ENCODE results near the gene PCDH18.
"Not testable (repeated sequence)": the region's sequence is repeated elsewhere in the genome, so short reads cannot be mapped to it uniquely, and the experiment has no call there.

Gene PCDH18

GRCh38 chr4:137531986-137532868 is at the start of gene PCDH18:
Gene PCDH18 (minus strand): TSS chr4:137532494. CDS start chr4:137532088, 406 bp downstream.
- peak; percentile 1 to 27 for DNase-seq

- no peak for DNase-seq
These were observed 44.2 kb upstream of the PCDH18 start for GRCh38 chr4:137576446-137576845.

- DNase-seq = no peak
These were observed 40.4 kb upstream of the PCDH18 start for GRCh38 chr4:137572647-137573046.

- DNase-seq = no peak
These were observed 39.9 kb upstream of the PCDH18 start for GRCh38 chr4:137572163-137572562.

- no peak for DNase-seq
These were observed 27.5 kb upstream of the PCDH18 start for GRCh38 chr4:137559801-137560200.

- no peak for DNase-seq
These were observed 26.7 kb upstream of the PCDH18 start for GRCh38 chr4:137558951-137559350.

GRCh38 chr4:137545461-137545861 is 13.2 kb upstream of the PCDH18 start:
- no peak for DNase-seq

GRCh38 chr4:137543648-137544047 is 11.4 kb upstream of the PCDH18 start:
- no peak for DNase-seq

GRCh38 chr4:137543198-137543597 is 10.9 kb upstream of the PCDH18 start:
- DNase-seq = no peak

GRCh38 chr4:137541876-137542646 is 9.8 kb upstream of the PCDH18 start:
- DNase-seq = no peak

GRCh38 chr4:137541181-137541580 is 8.9 kb upstream of the PCDH18 start:
- no peak for DNase-seq

GRCh38 chr4:137540356-137540755 is 8.1 kb upstream of the PCDH18 start:
- DNase-seq = no peak

- DNase-seq = no peak
These were observed 6.2 kb upstream of the PCDH18 start for GRCh38 chr4:137538526-137538925.

- not testable (repeated sequence) for DNase-seq
These were observed 5.5 kb upstream of the PCDH18 start for GRCh38 chr4:137537807-137538206.

GRCh38 chr4:137536789-137537561 is 4.7 kb upstream of the PCDH18 start:
- DNase-seq = no peak

- no peak for DNase-seq
These were observed 3.4 kb upstream of the PCDH18 start for GRCh38 chr4:137535718-137536117.

- DNase-seq = no peak
These were observed 2.2 kb upstream of the PCDH18 start for GRCh38 chr4:137534516-137534915.

- DNase-seq = no peak
These were observed 1.6 kb upstream of the PCDH18 start for GRCh38 chr4:137533855-137534254.

- peak in 1 of 2 donors; percentile 3 for DNase-seq
These were observed 559 bp upstream of the PCDH18 start for GRCh38 chr4:137532869-137533236.

GRCh38 chr4:137531168-137531985 is 917 bp downstream of the PCDH18 start:
- DNase-seq = no peak

- DNase-seq = no peak
These were observed 2.1 kb downstream of the PCDH18 start for GRCh38 chr4:137530176-137530575.

GRCh38 chr4:137529432-137529831 is 2.9 kb downstream of the PCDH18 start:
- no peak for DNase-seq
